ENCODE measurements around the gene ZMAT3.

DNA sequence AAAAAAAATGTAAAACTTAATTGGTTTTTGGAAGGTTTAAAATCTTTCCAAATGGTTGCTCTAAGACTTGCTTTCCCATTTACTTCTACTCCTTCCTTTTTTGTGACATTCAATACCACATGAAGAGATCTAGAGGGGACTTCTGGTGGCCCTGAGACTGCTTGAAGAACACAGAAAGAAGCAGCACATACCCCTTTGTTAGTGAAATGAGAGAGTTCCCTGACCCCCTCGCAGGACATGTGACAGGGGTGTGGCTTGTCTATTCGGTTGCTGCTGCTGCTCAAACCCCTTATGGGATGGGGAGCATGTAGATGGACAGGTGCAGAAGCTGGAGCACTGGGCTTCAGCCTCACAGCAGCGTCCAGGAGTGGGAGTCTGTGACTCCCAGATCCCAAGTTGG, 71.0 kb downstream of the ZMAT3 start:
- no peak for TF ChIP-seq EZH2phosphoT487 (IDR thresholded peaks at IDR 0.05; ENCODE audit: borderline replicate concordance)
- TF ChIP-seq CTCF (conservative IDR thresholded peaks at IDR 0.05; ENCODE audit: low read length): no peak

Measured in Loucy (cell line).